Transverse colon (tissue), 4 donors: ENCODE data around the gene BCAS1. TPM values are rescaled to one million over a fixed set of nuclear protein-coding genes. Genes with fewer than 3 reads are reported as not detected.

Source experiments
- DNase-seq: peaks from one replicate; pipeline ENCODE4 v3.0.0-alpha.2; 2019
- H3K27ac ChIP-seq, 4 donors: fragments of 200-600 bp; sonication (generic); 2 replicates each; pipeline ENCODE4 v1.5.1; 2016 to 2018; ENCODE audit warnings: inconsistent platforms in 4 of 4
- H3K27me3 ChIP-seq: fragments of 200-600 bp; sonication (generic); 2 replicates; pipeline ENCODE4 v1.5.1; 2017; ENCODE audit warnings: inconsistent platforms
- H3K36me3 ChIP-seq, 4 donors: fragments of 200-600 bp; sonication (generic); 2 replicates each; pipeline ENCODE4 v1.5.1; 2017 to 2019; ENCODE audit warnings: inconsistent platforms in 4 of 4
- H3K4me1 ChIP-seq, 4 donors: fragments of 200-600 bp; sonication (generic); 2 replicates each; pipeline ENCODE4 v1.5.1; 2017 to 2020; ENCODE audit warnings: inconsistent platforms in 4 of 4
- H3K4me3 ChIP-seq, 4 donors: fragments of 200-600 bp; sonication (generic); 1 replicate in 1 of 4; 2 replicates in 3 of 4; pipeline versions ENCODE4 v1.5.1 to v1.6.1; 2017 to 2019; ENCODE audit warnings: inconsistent platforms in 4 of 4
- H3K9me3 ChIP-seq, 2 donors: fragments of 200-600 bp; sonication (generic); 2 replicates each; pipeline ENCODE4 v1.5.1; 2017 to 2019; ENCODE audit warnings: inconsistent platforms in 2 of 2
- EP300 ChIP-seq: sonication (generic); formaldehyde crosslinking; IDR thresholded peaks from one replicate; pipeline ENCODE4 v1.6.1; 2017; ENCODE audit warnings: antibody characterized with exemption, low read depth
- POLR2A ChIP-seq: fragments of 450-650 bp; IDR thresholded peaks from one replicate; pipeline ENCODE4 v1.6.1; 2016; ENCODE audit warnings: antibody characterized with exemption, mild to moderate bottlenecking, moderate library complexity
- POLR2AphosphoS5 ChIP-seq, 3 donors: sonication (generic); formaldehyde crosslinking; IDR thresholded peaks; one replicate each; pipeline ENCODE4 v1.6.1; 2016; ENCODE audit warnings: antibody characterized with exemption in 3 of 3
- WGBS, 2 donors: methylation state at CpG; one replicate each; pipeline ENCODE4 v1.1.5; 2018; ENCODE audit warnings: low coverage in 1 of 2; 5-methylcytosine and 5-hydroxymethylcytosine counted together
- in situ Hi-C, 4 donors: fragments of 200-750 bp; cut with MboI; loops; one replicate each; pipeline versions ENCODE4 v1.15.0 to v1.15.1; 2017; ENCODE audit warnings: low sequenced_read_pairs in 3 of 4, low pct_ligation_motif_present in 1 of 4, low pct_unique_long_range_greater_than_20kb in 1 of 4
- intact Hi-C: fragments of 100-400 bp; cut with DNase I; formaldehyde crosslinking; loops from one replicate; pipeline ENCODE4 v1.15.1; 2023; ENCODE audit warnings: low total_unique reads
- total RNA-seq, 4 donors: library from RNA; depleted of rRNA; stranded (reverse); fragments of >200 nt; gene quantifications; one replicate each; pipeline ENCODE4 v1.1.0, GENCODE V29; 2016
- TF ChIP-seq, protein P1 (sequence below), 5 experiments: fragments of 200-600 bp in 3 of 5; fragments of 450-650 bp in 2 of 5; sonication (generic) in 3 of 5; IDR thresholded peaks; 1 replicate in 2 of 5; 2 replicates in 3 of 5; pipeline ENCODE4 v1.5.1; 2016 to 2017; ENCODE audit warnings: antibody characterized with exemption in 5 of 5, inconsistent platforms in 3 of 5, mild to moderate bottlenecking in 2 of 5, moderate library complexity in 1 of 5

BCAS1 gene
- total RNA-seq, 4 donors from 2014 or later = 68.9 to 127 (median 89.0) TPM

DNA sequence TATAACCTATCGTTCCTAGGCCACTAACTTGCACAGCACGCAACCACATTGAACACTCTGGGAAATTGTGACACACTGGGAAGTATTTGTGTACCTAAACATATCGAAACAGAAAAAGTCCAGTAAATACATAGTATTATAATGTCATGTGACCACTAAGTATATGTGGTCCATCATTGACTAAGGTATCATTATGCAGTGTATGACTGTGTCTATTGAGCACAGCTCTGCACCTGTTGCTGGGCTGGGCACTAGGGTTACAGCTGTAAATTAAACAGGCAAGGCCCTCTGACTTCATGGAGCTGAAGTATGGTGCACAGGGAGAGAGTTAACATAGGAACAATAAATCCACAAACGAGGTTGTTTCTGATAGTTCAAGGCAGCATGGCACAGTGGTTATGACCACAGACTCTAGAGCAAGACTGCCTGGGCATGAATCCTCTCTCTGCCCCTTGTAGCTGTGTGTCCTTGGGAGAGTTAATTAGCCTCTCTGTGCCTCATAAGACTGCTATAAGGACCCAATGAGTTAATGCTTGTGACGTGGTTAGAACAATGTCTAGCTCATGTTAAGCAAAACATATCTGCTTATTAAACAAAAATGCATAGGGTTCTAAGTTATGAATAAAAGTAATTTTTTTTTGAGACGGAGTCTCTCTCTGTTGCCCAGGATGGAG lies 10.6 kb downstream of the BCAS1 start:
- in situ Hi-C loops = loop anchor here in 3 of 4 donors (10.0 to 25.0 kb wide), 2 partner anchors 485 to 498 kb away; no protein-coding TSS in a partner anchor

DNA sequence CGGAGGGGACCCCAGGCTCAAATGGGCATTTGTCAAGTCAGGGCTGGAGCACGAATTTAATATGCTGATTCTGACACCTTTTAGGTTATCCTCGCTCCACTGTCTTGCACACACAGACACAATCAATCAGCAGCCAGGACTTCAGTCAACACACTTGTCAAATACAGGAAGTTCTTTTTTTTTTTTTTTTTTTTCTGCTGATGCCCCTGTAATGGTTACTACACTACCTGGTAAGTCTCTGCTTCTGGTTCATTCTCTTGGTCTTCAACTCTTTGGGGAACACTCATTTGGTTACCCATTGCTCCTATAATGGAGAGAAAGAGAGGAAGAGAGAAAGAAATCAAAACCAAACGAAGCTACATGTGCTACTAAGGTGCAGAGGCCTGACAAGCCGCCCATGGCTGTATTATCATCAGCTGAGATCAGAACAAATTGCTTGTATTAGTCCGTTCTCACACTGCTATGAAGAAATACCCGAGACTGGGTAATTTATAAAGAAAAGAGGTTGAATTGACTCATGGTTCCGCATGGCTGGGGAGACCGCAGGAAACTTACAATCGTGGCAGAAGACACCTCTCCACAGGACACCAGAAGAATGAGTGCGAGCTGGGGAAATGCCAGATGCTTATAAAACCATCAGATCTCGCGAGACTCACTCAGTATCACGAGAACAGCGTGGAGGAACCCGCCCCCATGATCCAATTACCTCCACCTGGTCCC lies 11.8 kb downstream of the BCAS1 start:
- in situ Hi-C loops = loop anchor here in 2 of 4 donors (25.0 kb wide), 1 partner anchor 496 kb away; no protein-coding TSS in a partner anchor
- Histone ChIP-seq H3K9me3 (no peaks in the 10 kb centered on the region), H3K4me1 (no peaks in the 10 kb centered on the region), H3K4me3 (no peak overlapping the region), H3K27ac (no peak overlapping the region), H3K36me3 (no peaks in the 10 kb centered on the region), H3K27me3 (no peaks in the 10 kb centered on the region)
- TF ChIP-seq, protein P1, sequence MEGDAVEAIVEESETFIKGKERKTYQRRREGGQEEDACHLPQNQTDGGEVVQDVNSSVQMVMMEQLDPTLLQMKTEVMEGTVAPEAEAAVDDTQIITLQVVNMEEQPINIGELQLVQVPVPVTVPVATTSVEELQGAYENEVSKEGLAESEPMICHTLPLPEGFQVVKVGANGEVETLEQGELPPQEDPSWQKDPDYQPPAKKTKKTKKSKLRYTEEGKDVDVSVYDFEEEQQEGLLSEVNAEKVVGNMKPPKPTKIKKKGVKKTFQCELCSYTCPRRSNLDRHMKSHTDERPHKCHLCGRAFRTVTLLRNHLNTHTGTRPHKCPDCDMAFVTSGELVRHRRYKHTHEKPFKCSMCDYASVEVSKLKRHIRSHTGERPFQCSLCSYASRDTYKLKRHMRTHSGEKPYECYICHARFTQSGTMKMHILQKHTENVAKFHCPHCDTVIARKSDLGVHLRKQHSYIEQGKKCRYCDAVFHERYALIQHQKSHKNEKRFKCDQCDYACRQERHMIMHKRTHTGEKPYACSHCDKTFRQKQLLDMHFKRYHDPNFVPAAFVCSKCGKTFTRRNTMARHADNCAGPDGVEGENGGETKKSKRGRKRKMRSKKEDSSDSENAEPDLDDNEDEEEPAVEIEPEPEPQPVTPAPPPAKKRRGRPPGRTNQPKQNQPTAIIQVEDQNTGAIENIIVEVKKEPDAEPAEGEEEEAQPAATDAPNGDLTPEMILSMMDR (IDR thresholded peaks at IDR 0.05) = no peak
- no peak for TF ChIP-seq POLR2A
- TF ChIP-seq EP300 = no peak
- TF ChIP-seq POLR2AphosphoS5 (IDR thresholded peaks at IDR 0.05) = no peak
- DNase-seq = no peak
- 84 to 89% methylated on average over 10 to 16 of the region's 16 CpGs for WGBS, 2 donors
- intact Hi-C loops = no loop called here

More for the DNA sequence above, 10.6 kb downstream of the BCAS1 start:
- no peak for DNase-seq
- intact Hi-C loops = no loop called here
- Histone ChIP-seq H3K36me3 (no peaks in the 10 kb centered on the region), H3K4me1 (no peaks in the 10 kb centered on the region), H3K27me3 (no peaks in the 10 kb centered on the region), H3K4me3 (no peak overlapping the region), H3K27ac (peak overlapping the region in 1 of 4 donors; percentile 8), H3K9me3 (no peaks in the 10 kb centered on the region)
- WGBS, 2 donors = 62 to 83% methylated on average over 6 of the region's 6 CpGs
- TF ChIP-seq, protein P1 (IDR thresholded peaks at IDR 0.05) = no peak
- TF ChIP-seq EP300 (no peak), POLR2AphosphoS5 (IDR thresholded peaks at IDR 0.05) (no peak), POLR2A (no peak)

DNA sequence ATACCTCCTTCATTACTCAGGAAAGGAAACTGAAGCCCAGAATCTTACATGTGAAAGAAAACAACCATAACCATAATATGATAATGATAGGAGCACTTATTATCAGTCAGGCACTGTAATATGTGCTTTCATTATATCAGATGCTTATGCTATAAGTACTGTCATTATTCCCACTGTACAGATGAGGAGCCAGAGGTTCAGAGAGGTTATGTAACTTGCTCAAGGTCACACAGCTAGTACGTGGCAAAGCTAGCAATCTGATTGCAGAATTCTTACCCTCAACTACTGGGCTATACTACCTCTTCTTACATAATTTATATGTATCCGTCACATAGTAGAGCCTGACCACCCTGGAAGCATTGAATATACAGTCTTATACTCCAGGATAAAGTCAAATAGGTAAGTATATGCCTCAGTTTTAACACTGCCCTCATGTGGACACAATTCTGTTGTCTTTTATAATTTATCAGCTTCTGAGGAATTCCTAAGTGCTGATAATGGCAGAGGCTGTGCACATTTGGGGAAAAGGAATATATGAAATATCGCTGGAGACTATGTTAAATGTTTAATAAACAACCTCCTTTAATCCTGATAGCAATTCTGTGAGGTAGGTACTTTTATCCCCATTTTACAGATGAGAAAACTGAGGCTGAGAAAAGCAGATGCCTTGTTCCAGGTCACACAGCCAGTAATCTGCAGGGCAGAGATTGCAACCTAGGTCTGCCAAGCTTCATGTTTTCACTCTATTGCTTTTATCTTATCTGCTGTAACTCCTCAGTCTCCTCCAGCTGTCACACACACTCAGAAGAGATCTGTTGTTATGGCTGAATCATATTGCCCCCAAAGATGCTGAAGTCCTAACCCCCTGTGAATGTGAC lies 13.4 kb downstream of the BCAS1 start:
- Histone ChIP-seq H3K36me3 (no peaks in the 10 kb centered on the region), H3K27me3 (no peaks in the 10 kb centered on the region), H3K4me3 (no peak overlapping the region), H3K4me1 (no peaks in the 10 kb centered on the region), H3K27ac (no peak overlapping the region), H3K9me3 (no peaks in the 10 kb centered on the region)
- intact Hi-C loops (no loop called here), in situ Hi-C loops (loop anchor here in 2 of 4 donors (25.0 kb wide), 1 partner anchor 495 kb away; no protein-coding TSS in a partner anchor)
- WGBS, 2 donors = 75 to 90% methylated on average over 2 to 3 of the region's 3 CpGs
- no peak for DNase-seq
- TF ChIP-seq POLR2AphosphoS5 (IDR thresholded peaks at IDR 0.05) (no peak), POLR2A (no peak), EP300 (no peak)
- TF ChIP-seq, protein P1 (IDR thresholded peaks at IDR 0.05) = no peak
